ENCODE data around the gene PLAAT2.

DNA sequence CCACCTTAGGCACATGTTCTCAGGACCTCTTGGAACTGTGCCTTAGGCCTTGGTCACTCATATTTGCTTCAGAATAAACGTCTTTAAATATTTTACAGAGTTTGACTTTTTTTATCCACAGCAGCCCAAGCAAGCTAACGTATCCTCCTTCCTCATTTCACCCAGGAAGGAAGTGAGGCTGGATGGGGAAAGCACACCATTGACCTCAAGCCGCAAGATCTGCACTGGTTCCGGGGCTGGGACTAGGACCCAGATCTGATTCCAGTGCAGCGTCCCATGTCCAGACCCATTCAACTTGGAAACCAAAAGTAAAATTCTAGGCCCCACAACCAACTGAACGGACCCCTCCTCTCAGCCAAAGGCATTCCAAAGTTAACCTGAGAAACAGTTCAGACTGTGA lies 59.7 kb downstream of the PLAAT2 start:
- TF ChIP-seq, protein P1, sequence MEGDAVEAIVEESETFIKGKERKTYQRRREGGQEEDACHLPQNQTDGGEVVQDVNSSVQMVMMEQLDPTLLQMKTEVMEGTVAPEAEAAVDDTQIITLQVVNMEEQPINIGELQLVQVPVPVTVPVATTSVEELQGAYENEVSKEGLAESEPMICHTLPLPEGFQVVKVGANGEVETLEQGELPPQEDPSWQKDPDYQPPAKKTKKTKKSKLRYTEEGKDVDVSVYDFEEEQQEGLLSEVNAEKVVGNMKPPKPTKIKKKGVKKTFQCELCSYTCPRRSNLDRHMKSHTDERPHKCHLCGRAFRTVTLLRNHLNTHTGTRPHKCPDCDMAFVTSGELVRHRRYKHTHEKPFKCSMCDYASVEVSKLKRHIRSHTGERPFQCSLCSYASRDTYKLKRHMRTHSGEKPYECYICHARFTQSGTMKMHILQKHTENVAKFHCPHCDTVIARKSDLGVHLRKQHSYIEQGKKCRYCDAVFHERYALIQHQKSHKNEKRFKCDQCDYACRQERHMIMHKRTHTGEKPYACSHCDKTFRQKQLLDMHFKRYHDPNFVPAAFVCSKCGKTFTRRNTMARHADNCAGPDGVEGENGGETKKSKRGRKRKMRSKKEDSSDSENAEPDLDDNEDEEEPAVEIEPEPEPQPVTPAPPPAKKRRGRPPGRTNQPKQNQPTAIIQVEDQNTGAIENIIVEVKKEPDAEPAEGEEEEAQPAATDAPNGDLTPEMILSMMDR (conservative IDR thresholded peaks at IDR 0.05): no peak
- TF ChIP-seq EZH2 (IDR thresholded peaks at IDR 0.05; ENCODE audit: low read depth): no peak
